GM21381 (cell line): ENCODE data around the gene MARCO.
"Not testable (repeated sequence)": the region's sequence is repeated elsewhere in the genome, so short reads cannot be mapped to it uniquely, and the experiment has no call there.

Experiments used
- ATAC-seq: cut with Tn5 transposase; IDR thresholded peaks from one replicate; pipeline ENCODE4 v1.9.1; 2021; ENCODE audit warnings: mild to moderate bottlenecking, moderate library complexity; ENCODE audit not compliant: unreplicated experiment

The MARCO gene

DNA sequence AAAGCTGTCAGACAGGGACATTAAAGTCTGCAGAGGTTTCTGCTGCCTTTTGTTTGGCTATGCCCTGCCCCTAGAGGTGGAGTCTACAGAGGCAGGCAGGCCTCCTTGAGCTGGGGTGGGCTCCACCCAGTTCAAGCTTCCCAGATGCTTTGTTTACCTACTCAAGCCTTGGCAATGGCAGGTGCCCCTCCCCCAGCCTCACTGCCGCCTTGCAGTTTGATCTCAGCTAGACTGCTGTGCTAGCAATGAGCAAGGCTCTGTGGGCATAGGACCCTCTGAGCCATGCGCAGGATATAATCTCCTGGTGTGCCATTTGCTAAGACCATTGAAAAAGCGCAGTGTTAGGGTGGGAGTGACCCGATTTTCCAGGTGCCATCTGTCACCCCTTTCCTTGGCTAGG lies 61.9 kb downstream of the MARCO start:
- ATAC-seq, result not testable (repeated sequence)

GRCh38 chr2:119004602-119005001 lies 62.6 kb downstream of the MARCO start:
- no peak for ATAC-seq

DNA sequence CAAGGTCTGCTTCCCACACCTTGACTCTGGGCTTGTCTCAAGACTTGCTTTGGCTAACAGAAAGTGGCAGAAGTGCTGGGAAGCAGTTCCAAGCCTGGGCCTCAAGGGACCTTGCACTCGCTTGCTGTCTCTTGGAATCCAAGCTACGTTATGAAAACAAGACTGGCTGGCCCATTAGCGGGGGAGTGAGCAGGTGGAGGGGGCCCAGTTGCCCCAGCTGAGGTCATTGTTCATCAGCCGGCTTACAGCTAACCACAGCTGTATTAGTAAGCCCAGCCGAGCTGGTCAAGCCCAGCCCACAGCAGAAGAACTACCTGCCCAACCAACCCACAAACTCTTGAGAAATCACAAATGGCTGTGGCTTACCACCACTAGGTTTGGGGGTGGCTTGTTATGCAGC lies 63.1 kb downstream of the MARCO start:
- ATAC-seq, result no peak

DNA sequence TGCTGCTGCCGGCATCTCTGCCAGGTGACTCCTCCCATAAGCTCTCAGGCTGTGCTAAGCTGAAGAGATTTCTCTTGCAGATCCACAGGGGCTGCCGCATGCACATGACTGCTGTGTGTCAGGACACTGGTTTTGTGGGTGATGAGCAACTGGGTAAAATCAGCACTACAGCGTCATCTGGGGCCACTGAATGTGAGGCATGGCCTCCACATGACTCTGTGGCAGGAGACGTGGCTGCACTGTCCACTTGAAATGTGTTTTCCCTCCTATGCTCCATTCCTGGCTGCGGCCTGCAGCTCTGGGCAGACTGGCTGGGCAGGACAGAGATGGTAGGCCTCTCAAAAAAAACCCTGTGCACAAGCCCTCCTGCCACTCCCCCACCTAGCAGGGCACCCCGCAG lies 63.6 kb downstream of the MARCO start:
- no peak for ATAC-seq

- no peak for ATAC-seq
Measured at GRCh38 chr2:119006441-119006840, 64.4 kb downstream of the MARCO start.

GRCh38 chr2:119008108-119008507 lies 66.1 kb downstream of the MARCO start:
- ATAC-seq, result no peak

DNA sequence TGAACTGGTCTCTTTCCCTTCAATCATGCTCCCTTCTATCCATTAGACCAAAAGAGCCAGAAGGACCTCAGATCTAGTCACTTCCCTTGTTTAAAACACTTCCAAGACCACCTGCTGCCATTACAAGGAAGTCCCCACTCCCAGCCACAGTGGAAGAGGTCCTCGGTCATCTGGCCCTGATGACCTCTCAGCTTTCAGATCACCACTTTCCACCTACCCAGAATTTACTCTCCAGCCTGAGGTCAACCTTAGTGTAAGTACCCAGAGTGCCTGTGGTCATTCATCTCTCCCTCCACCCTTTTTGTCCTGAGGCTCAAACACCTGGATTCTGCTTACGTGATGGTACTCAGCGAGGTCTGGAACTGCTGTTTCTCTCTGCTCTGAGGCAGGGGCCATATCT lies 67.1 kb downstream of the MARCO start:
- no peak for ATAC-seq

GRCh38 chr2:119010336-119010735 lies 68.3 kb downstream of the MARCO start:
- no peak for ATAC-seq

DNA sequence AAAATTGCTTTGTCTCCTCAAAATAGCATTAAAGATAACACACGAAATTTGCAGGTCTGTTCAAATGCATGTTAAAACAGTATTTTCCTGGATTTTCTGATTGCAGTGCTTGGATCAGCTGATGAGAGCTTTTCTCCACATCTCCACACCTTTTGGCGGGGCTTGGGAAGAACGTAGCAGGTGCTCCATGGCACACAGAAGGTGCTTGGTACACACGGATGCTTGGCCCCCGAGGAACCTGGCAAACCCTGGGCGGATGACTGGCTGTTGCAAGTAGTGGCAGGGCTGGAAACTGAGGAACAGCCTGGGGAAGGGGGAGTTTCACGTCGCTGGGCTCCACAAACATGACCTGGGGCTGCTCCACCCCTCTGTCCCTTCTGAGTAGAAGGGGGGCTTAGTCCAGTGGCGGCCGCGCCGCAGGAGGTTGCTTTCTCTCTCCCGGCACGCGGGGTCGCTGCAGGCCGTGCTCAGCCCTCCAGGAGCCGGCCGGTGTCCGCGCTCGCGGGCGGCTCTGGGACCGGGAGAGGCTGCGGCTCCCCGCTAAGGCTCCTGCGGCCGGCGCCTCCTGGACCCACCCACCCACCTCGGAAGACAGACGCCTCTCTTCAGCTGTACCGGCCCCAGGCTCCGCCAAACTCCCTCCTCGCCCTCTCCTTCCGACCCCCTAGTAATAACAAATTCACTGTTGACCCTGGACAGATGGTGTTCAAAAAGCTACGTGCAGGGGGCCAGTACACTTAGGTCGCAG lies 69.3 kb downstream of the MARCO start:
- no peak for ATAC-seq

DNA sequence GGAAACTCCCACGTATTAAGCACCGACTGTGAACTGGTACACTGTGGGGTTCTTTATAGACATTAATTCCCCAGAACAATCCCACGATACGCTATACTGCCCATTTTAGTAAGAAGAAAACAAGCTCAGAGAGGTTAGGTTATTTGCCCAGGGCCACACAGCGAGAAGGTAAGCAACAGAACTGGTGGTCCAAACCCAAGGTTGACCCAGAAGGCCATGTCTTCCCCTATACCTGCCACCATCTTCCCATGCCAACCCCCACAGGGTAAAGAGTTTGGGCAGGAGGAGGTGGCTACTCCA lies 69.9 kb downstream of the MARCO start:
- no peak for ATAC-seq

GRCh38 chr2:119012345-119013301 lies 70.6 kb downstream of the MARCO start:
- ATAC-seq, result no peak

- no peak for ATAC-seq
Measured at GRCh38 chr2:119013671-119014070, 71.7 kb downstream of the MARCO start.

- ATAC-seq, result no peak
Measured at GRCh38 chr2:119015845-119016244, 73.9 kb downstream of the MARCO start.

GRCh38 chr2:119019521-119019920 lies 77.5 kb downstream of the MARCO start:
- no peak for ATAC-seq

- ATAC-seq, result no peak
Measured at GRCh38 chr2:119022678-119023077, 80.7 kb downstream of the MARCO start.

DNA sequence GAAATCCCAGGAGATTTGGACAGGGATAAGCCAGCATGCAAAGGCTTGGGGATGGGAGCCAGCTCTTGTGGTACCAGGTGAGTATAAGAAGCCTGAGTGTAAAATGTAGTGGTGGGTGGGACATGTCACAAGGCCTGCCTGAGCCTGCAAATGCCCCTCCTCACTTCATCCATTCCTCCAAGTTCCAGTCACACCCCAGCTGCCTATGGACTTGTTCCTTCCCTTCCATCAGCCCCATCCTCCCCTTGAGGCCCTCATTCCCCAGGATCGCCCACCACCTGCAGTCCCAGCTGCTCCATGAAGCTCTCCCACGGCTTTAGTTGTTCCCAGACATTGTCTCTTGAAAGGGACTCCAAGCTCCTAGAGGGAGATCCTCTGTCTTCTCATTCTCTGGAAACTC lies 81.5 kb downstream of the MARCO start:
- ATAC-seq, result no peak

DNA sequence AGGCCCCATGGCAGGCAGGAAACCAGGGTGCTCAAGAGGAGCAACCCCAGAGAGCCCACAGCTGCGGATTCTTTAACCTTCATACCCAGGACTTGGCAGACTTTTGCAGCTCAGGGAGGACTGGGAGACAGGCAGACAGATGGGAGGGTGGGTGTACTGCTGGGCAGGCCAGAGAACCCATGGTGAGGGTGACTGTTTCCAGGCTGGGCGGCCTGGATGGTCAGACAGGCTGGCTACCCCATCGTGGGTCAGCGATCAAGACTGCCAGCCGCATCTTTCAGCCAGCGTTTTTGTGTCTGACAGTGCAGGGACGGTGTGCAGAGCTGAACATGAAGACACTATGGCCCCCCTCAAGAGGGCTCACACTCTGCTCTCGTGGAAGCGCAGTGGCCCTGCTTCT lies 82.2 kb downstream of the MARCO start:
- no peak for ATAC-seq

- no peak for ATAC-seq
Measured at GRCh38 chr2:119024568-119024967, 82.6 kb downstream of the MARCO start.

GRCh38 chr2:119025013-119025412 lies 83.0 kb downstream of the MARCO start:
- no peak for ATAC-seq

- no peak for ATAC-seq
Measured at GRCh38 chr2:119025762-119026351, 83.9 kb downstream of the MARCO start.

GRCh38 chr2:119026890-119027289 lies 84.9 kb downstream of the MARCO start:
- ATAC-seq, result no peak
